Caco-2 (cell line): ENCODE data around the gene MGAT5B. TPM values are rescaled to one million over a fixed set of nuclear protein-coding genes. Genes with fewer than 3 reads are reported as not detected.

Experiments
- BruUV-seq: library from RNA; stranded (reverse); fragments of 400-500 nt; replicated peaks from 2 replicates; lab custom pipeline; 2021; lab: Mats Ljungman, UMichigan
- CTCF ChIA-PET: fragments of 300-600 bp; sonication (Branson Sonifier 250); formaldehyde crosslinking; loops from one replicate; lab custom pipeline; 2022; ENCODE audit warnings: antibody characterized with exemption; lab: Charles Lee
- POLR2A ChIA-PET: fragments of 300-600 bp; sonication (Branson Sonifier 250); formaldehyde crosslinking; loops from one replicate; lab custom pipeline; 2022; ENCODE audit warnings: antibody characterized with exemption; lab: Charles Lee
- DNase-seq, 2 experiments: peaks; one replicate each; pipeline versions ENCODE4 v3.0.0 to v3.0.0-alpha.2; 2020 to 2022
- H3K27me3 ChIP-seq: replicated peaks from 2 replicates; pipeline ENCODE4 v1.6.0; 2011; ENCODE audit warnings: low read length; ENCODE audit not compliant: control insufficient read depth, insufficient read depth
- H3K36me3 ChIP-seq: 2 replicates; pipeline ENCODE4 v1.5.1; 2011; ENCODE audit warnings: low read length; ENCODE audit not compliant: control insufficient read depth, insufficient read depth
- H3K4me1 ChIP-seq: fragments of 250-450 bp; sonication (Bioruptor Pico); 2 replicates; pipeline ENCODE4 v1.5.1; 2020; ENCODE audit warnings: mild to moderate bottlenecking
- H3K4me3 ChIP-seq: 2 replicates; pipeline ENCODE4 v1.5.1; 2011; ENCODE audit warnings: low read depth, mild to moderate bottlenecking, control low read depth, low read length
- H3K9me3 ChIP-seq: fragments of 250-450 bp; sonication (Bioruptor Pico); 2 replicates; pipeline ENCODE4 v1.5.1; 2020; ENCODE audit warnings: mild to moderate bottlenecking, moderate library complexity
- H3K27ac Mint-ChIP-seq: one replicate; pipeline ENCODE4 v1.8.0; 2022; ENCODE audit warnings: mixed read lengths; ENCODE audit not compliant: unreplicated experiment
- H3K27me3 Mint-ChIP-seq: one replicate; pipeline ENCODE4 v1.8.0; 2022; ENCODE audit warnings: mixed read lengths; ENCODE audit not compliant: insufficient read depth, unreplicated experiment
- H3K36me3 Mint-ChIP-seq: one replicate; pipeline ENCODE4 v1.8.0; 2022; ENCODE audit warnings: mild to moderate bottlenecking, mixed read lengths; ENCODE audit not compliant: insufficient read depth, unreplicated experiment
- H3K4me1 Mint-ChIP-seq: one replicate; pipeline ENCODE4 v1.8.0; 2022; ENCODE audit warnings: low read depth, mixed read lengths; ENCODE audit not compliant: unreplicated experiment
- H3K4me3 Mint-ChIP-seq: one replicate; pipeline ENCODE4 v1.8.0; 2022; ENCODE audit warnings: mild to moderate bottlenecking, moderate library complexity, mixed read lengths; ENCODE audit not compliant: unreplicated experiment
- H3K9me3 Mint-ChIP-seq: one replicate; pipeline ENCODE4 v1.8.0; 2022; ENCODE audit warnings: mixed read lengths; ENCODE audit not compliant: unreplicated experiment
- CTCF ChIP-seq, 2 experiments: fragments of 200-600 bp in 1 of 2; IDR thresholded peaks; 1 replicate in 1 of 2; 2 replicates in 1 of 2; pipeline versions ENCODE4 v1.5.1 to v1.8.0; 2011 to 2022; ENCODE audit warnings: antibody characterized with exemption in 1 of 2, control low read depth in 1 of 2, inconsistent platforms in 1 of 2, low read depth in 1 of 2, low read length in 1 of 2, mild to moderate bottlenecking in 1 of 2, moderate library complexity in 1 of 2; ENCODE audit not compliant: insufficient read depth in 1 of 2, severe bottlenecking in 1 of 2, unreplicated experiment in 1 of 2
- intact Hi-C: fragments of 100-400 bp; cut with micrococcal nuclease; formaldehyde crosslinking; loops from one replicate; pipeline ENCODE4 v1.10.0; 2022; ENCODE audit not compliant: unreplicated experiment
- total RNA-seq: library from RNA; stranded (reverse); gene quantifications from 2 replicates; pipeline ENCODE4 v1.2.3, GENCODE V29; 2022

The MGAT5B gene
- total RNA-seq, 1 experiment from 2014 or later = 9.1 TPM

GRCh38 chr17:76883744-76884525, 15.7 kb downstream of the MGAT5B start:
- Mint-ChIP-seq H3K36me3 (no peaks in the 10 kb centered on the region), H3K4me3 (no peak overlapping the region), H3K4me1 (peaks cover 7% of the 10 kb centered on the region), H3K9me3 (no peaks in the 10 kb centered on the region), H3K27ac (no peak overlapping the region), H3K27me3 (no peaks in the 10 kb centered on the region)
- ChIA-PET POLR2A (no interaction called here), CTCF (interaction anchor here (0.6 kb wide), 1 partner anchor 547 kb away, joined by 3 read pairs; no protein-coding TSS in a partner anchor)
- Histone ChIP-seq H3K9me3 (no peaks in the 10 kb centered on the region), H3K36me3 (no peaks in the 10 kb centered on the region), H3K4me1 (no peaks in the 10 kb centered on the region), H3K4me3 (no peak overlapping the region), H3K27me3 (no peaks in the 10 kb centered on the region)
- intact Hi-C loops = no loop called here
- DNase-seq = no peak
- TF ChIP-seq CTCF (IDR thresholded peaks at IDR 0.05; ENCODE audit: insufficient read depth in 1 of 2, low read depth in 1 of 2, low read length in 1 of 2, severe bottlenecking in 1 of 2, unreplicated experiment in 1 of 2) = no peak
- BruUV-seq = no TSS peak

GRCh38 chr17:76884995-76885893, 17.0 kb downstream of the MGAT5B start:
- TF ChIP-seq CTCF (IDR thresholded peaks at IDR 0.05; ENCODE audit: insufficient read depth in 1 of 2, low read depth in 1 of 2, low read length in 1 of 2, severe bottlenecking in 1 of 2, unreplicated experiment in 1 of 2) = no peak
- no peak overlapping the region for H3K4me3 ChIP-seq
- H3K27me3 ChIP-seq = no peaks in the 10 kb centered on the region
- no peaks in the 10 kb centered on the region for H3K9me3 ChIP-seq
- intact Hi-C loops = no loop called here
- ChIA-PET CTCF (no interaction called here), POLR2A (no interaction called here)
- no peaks in the 10 kb centered on the region for H3K36me3 ChIP-seq
- Mint-ChIP-seq H3K27me3 (no peaks in the 10 kb centered on the region), H3K4me3 (no peak overlapping the region), H3K36me3 (no peaks in the 10 kb centered on the region), H3K27ac (no peak overlapping the region), H3K4me1 (peaks cover 7% of the 10 kb centered on the region), H3K9me3 (no peaks in the 10 kb centered on the region)
- BruUV-seq = no TSS peak
- no peaks in the 10 kb centered on the region for H3K4me1 ChIP-seq
- no peak for DNase-seq

- no peaks in the 10 kb centered on the region for H3K9me3 Mint-ChIP-seq
- ChIA-PET CTCF (no interaction called here), POLR2A (no interaction called here)
- TF ChIP-seq CTCF (IDR thresholded peaks at IDR 0.05; ENCODE audit: insufficient read depth in 1 of 2, low read depth in 1 of 2, low read length in 1 of 2, severe bottlenecking in 1 of 2, unreplicated experiment in 1 of 2) = no peak
- no peak overlapping the region for H3K27ac Mint-ChIP-seq
- no peak overlapping the region for H3K4me3 Mint-ChIP-seq
- Histone ChIP-seq H3K36me3 (no peaks in the 10 kb centered on the region), H3K9me3 (no peaks in the 10 kb centered on the region), H3K4me3 (no peak overlapping the region), H3K27me3 (no peaks in the 10 kb centered on the region), H3K4me1 (no peaks in the 10 kb centered on the region)
- H3K36me3 Mint-ChIP-seq = no peaks in the 10 kb centered on the region
- no peak for DNase-seq
- intact Hi-C loops = no loop called here
- BruUV-seq = no TSS peak
- H3K27me3 Mint-ChIP-seq = no peaks in the 10 kb centered on the region
- H3K4me1 Mint-ChIP-seq = peaks cover 7% of the 10 kb centered on the region
These were observed 17.7 kb downstream of the MGAT5B start for GRCh38 chr17:76885894-76886290.
